Activated T-helper 9 cell treated with anti-CD3 and anti-CD28 coated beads, Interleukin-2, amount 50 U/mL, for 16 hours (primary cell): ENCODE measurements around the gene RAB3B.

Source experiments
- DNase-seq: peaks from one replicate; pipeline ENCODE4 v3.0.0-alpha.2; 2020; ENCODE audit warnings: low read depth

RAB3B gene

GRCh38 chr1:51956528-51957509, 33.7 kb downstream of the RAB3B start:
- DNase-seq: no peak

- no peak for DNase-seq
These were observed 34.5 kb downstream of the RAB3B start for GRCh38 chr1:51955797-51956527.

GRCh38 chr1:51954783-51955182, 35.7 kb downstream of the RAB3B start:
- DNase-seq: no peak

DNA sequence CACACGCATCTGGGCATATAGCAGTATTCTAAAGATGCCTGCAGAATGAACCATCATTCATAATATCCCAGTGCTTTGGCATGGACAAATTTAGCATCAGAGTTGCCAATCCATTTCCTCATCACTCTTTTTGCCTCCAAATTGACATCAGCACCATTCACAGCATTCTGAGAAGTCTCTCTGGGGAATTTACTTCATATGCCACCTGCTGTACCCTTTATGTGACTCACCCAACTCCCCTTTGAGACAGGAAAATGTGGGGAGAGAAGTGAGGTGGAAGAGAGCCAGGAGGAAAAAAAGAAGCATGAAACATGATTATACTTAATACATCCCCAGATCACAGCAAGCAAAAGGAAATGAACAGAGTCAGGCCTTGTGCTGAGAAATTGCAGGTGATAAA, 37.4 kb downstream of the RAB3B start:
- DNase-seq: no peak

- no peak for DNase-seq
These were observed 37.9 kb downstream of the RAB3B start for GRCh38 chr1:51952638-51953037.

GRCh38 chr1:51950701-51951100, 39.8 kb downstream of the RAB3B start:
- DNase-seq: no peak

DNA sequence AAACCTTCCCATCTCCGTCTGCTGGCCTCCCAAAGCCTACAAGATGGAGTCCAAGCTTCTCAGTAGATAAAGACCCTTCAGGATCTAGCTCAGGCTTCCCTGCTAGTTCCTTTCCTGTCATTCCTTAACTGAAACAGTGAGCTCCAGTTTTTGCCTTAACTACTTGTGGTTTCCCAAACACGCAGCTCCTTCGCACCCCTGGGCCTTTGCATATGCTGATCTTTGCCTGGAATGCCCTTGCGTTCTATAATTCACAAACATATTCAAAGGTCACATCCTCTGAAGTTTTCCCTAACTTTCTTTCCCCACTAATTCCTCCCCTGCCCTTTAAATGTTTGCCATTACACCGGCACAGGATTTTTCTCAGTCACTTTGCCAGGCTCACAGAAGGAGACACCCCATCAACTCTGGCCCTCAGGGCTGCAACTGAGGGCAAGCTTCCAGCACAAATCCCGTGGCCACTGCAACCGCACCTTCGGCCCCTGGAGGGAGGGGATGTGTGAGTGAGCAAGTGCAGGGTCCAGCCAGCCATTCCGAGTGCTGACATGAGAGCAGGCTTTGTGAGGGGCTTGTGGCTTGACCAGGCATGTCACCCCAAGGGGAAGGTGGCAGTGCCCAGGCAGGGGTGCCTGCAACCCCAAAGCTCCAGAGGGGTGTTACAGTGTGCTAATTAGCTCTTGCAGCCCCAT, 41.3 kb downstream of the RAB3B start:
- no peak for DNase-seq

- DNase-seq: no peak
These were observed 42.0 kb downstream of the RAB3B start for GRCh38 chr1:51948491-51948915.

DNA sequence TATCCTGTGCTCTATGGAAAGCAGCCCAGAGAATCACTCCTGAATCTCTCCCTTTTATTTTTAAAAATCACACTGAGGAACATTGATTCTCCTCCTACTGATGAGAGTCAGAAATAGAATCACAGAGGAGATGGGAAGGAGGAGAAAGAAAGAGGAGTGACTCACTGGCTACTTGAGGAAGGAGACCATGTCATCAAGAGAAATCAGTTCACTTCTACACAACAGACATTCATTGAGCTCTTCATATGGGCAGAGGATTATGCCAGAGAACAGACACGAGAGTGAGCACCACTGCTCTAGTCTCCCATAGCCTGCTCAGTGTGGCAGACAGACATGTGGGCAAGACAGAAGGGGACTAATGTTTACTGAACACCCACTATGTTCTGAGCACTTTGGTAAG, 44.2 kb downstream of the RAB3B start:
- no peak for DNase-seq

DNA sequence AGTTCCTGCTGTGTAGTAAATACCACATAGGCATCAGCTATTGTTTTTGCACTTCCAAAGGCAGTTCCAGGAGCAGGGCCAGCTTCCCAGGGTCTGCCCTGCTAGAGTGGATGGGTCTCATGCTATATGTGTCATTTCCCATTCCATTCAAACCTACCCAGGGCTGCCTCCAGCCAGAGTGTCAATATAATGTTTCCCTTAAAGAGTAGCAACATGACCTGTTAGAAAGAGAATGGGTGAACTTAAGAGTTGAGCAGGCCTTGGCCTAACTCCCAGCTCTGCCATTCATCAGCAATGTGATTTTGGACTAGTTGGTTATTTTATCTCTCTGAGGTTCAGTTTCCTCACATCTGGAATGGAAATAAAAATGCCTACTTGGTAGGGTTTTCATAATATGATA, 44.9 kb downstream of the RAB3B start:
- DNase-seq: no peak

DNA sequence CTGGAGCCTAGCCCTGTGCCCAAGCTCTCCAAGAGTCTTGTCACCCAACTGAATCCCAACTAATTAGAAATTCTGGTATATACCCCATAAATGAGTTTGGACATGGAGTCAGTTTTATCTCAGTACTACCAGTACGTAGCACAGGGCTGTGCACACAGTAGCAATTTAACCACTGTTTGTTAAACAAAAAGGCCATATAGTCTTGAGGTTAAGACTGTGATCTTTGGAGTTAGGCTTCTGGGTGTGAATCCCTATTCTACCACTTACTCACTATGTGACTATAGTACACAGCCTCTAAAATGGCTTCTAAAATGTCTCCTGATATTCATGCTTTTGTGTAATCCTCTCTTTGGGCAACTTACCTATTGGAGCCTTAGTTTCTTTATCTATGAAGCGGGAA, 48.2 kb downstream of the RAB3B start:
- DNase-seq: no peak

GRCh38 chr1:51941528-51941927, 49.0 kb downstream of the RAB3B start:
- no peak for DNase-seq

DNA sequence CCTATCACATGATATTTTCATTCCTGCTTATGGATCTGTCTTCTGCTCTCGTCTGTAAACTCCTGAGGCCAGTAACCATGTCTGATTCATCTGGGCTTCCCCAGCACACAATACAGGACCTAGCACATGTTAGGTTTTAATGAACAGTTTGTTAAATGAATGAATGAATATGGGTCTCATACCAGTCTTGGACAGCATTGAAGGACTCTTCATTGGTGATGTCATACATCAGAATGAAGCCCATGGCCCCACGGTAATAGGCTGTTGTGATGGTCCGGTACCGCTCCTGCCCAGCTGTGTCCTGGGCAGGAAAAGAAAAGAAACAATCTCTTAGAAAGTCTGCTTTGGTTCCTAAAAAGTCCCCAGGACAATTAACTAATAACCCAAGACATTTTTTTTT, 53.4 kb downstream of the RAB3B start:
- no peak for DNase-seq

- DNase-seq: no peak
These were observed 54.0 kb downstream of the RAB3B start for GRCh38 chr1:51936531-51936930.

- no peak for DNase-seq
These were observed 57.2 kb downstream of the RAB3B start for GRCh38 chr1:51933344-51933743.

- DNase-seq: no peak
These were observed 60.2 kb downstream of the RAB3B start for GRCh38 chr1:51930329-51930728.

DNA sequence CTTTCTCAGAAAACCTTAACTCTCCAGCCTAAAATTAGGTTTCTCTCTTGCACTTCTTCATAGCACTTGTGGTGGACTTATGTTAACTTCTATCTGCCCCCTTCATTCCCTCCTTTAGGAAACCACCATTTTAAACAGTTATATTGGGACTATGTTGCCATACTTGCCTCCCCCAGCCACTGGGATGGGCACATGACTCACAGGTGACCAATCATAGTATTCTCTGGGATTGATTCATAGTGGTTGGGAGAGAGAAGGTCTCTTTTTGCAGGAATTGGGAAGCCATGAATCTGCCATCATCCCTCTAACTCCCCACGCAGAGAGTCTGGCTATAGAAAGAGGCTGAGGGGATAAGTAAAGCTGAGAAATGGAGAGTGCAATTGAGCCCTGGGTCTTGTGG, 61.6 kb downstream of the RAB3B start:
- DNase-seq: no peak

GRCh38 chr1:51927029-51927428, 63.5 kb downstream of the RAB3B start:
- DNase-seq: no peak

GRCh38 chr1:51926171-51926812, 64.2 kb downstream of the RAB3B start:
- DNase-seq: no peak

DNA sequence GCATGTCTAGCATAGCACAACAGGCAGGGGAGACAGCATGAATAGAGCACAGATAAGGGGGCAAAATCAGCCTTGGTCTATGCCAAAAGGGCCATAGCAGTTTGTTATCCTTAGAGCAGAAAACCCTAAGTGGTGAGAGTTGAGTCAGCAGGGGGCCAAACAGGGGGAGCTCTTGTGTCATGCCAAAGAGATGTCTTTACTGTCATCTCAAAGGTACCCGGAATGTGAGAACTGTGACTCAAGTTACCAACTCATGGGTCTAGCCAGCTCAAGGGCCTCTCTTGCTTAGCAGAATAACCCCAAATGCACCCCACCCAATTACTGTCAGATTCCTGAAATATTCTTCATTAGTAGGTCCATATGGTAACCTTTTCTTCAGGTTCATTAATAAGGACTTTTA, 66.0 kb downstream of the RAB3B start:
- no peak for DNase-seq

GRCh38 chr1:51922040-51922439, 68.5 kb downstream of the RAB3B start:
- DNase-seq: no peak

DNA sequence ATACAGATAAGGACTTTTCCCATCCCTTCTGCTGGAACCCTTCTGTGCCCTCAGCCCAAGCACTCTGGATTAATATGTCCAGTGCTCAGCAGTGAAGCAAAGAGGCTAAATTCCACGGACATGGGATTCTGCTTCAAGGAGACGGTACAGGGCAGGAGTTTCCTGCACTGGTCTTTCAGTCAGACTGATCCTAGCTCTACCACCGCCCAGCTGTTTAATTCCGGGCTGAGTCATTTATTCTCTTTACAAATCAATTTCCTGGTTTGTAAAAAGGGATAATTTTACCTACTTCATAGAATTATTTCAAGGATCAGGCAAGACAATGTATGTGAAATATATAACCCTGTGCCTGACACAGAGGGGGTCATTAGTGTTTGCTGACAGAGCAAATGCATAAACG, 70.4 kb downstream of the RAB3B start:
- DNase-seq: no peak
